Endodermal cell (in vitro differentiated cells): ENCODE measurements around the gene VSIG10L. TPM values are rescaled to one million over a fixed set of nuclear protein-coding genes. Genes with fewer than 3 reads are reported as not detected.

ENCODE experiments used
- DNase-seq: peaks from one replicate; pipeline ENCODE4 v3.0.0-alpha.2; 2017
- H3K27ac ChIP-seq: 2 replicates; pipeline ENCODE4 v1.5.1; 2013; ENCODE audit warnings: mild to moderate bottlenecking, low read depth, low read length, moderate library complexity
- H3K27me3 ChIP-seq: 2 replicates; pipeline ENCODE4 v1.6.1; 2013; ENCODE audit warnings: mild to moderate bottlenecking, low read length, moderate library complexity; ENCODE audit not compliant: insufficient read depth, control insufficient read depth, poor library complexity, severe bottlenecking
- H3K36me3 ChIP-seq: 2 replicates; pipeline ENCODE4 v1.7.0; 2013; ENCODE audit warnings: mild to moderate bottlenecking, low read length, moderate library complexity; ENCODE audit not compliant: control insufficient read depth, insufficient read depth
- H3K4me1 ChIP-seq: one replicate; pipeline ENCODE4 v1.7.0; 2013; ENCODE audit warnings: low read length; ENCODE audit not compliant: control insufficient read depth, insufficient read depth
- H3K4me3 ChIP-seq: 2 replicates; pipeline ENCODE4 v1.5.1; 2013; ENCODE audit warnings: mild to moderate bottlenecking, low read length, moderate library complexity
- H3K9ac ChIP-seq: 2 replicates; pipeline ENCODE4 v1.6.1; 2013; ENCODE audit warnings: mild to moderate bottlenecking, low read length, moderate library complexity; ENCODE audit not compliant: poor library complexity, severe bottlenecking; ENCODE audit errors: extremely low read depth
- H3K9me3 ChIP-seq: 2 replicates; pipeline ENCODE4 v1.6.1; 2013; ENCODE audit warnings: mild to moderate bottlenecking, low read length, moderate library complexity; ENCODE audit not compliant: control insufficient read depth
- H3K27ac Mint-ChIP-seq: 2 replicates; pipeline ENCODE4 v1.8.0; 2020; ENCODE audit warnings: mixed read lengths
- H3K27me3 Mint-ChIP-seq: 2 replicates; pipeline ENCODE4 v1.8.0; 2021; ENCODE audit warnings: mild to moderate bottlenecking, mixed read lengths; ENCODE audit not compliant: insufficient read depth
- H3K36me3 Mint-ChIP-seq: 2 replicates; pipeline ENCODE4 v1.8.0; 2020; ENCODE audit warnings: low read depth, mixed read lengths
- H3K4me1 Mint-ChIP-seq: 2 replicates; pipeline ENCODE4 v1.8.0; 2020; ENCODE audit warnings: mixed read lengths
- H3K4me3 Mint-ChIP-seq: 2 replicates; pipeline ENCODE4 v1.8.0; 2020; ENCODE audit warnings: mild to moderate bottlenecking, moderate library complexity, mixed read lengths
- H3K9me3 Mint-ChIP-seq: 2 replicates; pipeline ENCODE4 v1.8.0; 2020; ENCODE audit warnings: mild to moderate bottlenecking, mixed read lengths
- WGBS, 2 experiments: methylation state at CpG; one replicate each; pipeline versions ENCODE4 v1.1.5 to v1.1.7; 2013; ENCODE audit warnings: missing lambda C conversion rate in 2 of 2, mixed read lengths in 1 of 2; ENCODE audit not compliant: insufficient coverage in 1 of 2, insufficient read length in 1 of 2; 5-methylcytosine and 5-hydroxymethylcytosine counted together
- total RNA-seq, 2 donors: library from RNA; stranded (reverse); fragmentation: NEBNext Ultra II Directional in 1 of 2; extraction: Animal tissue kit (Norgen Biotek cat#: 25700) in 1 of 2; gene quantifications; 2 replicates in 1 of 2; 3 replicates in 1 of 2; pipeline ENCODE4 v1.2.1, GENCODE V29; 2021
- TF ChIP-seq, protein P1 (sequence below): fragments of 200-600 bp; sonication (generic); conservative IDR thresholded peaks from 2 replicates; pipeline ENCODE4 v1.5.0; 2021; ENCODE audit warnings: antibody characterized with exemption, mild to moderate bottlenecking

Gene VSIG10L
- total RNA-seq, 2 donors from 2014 or later: 6.4 to 11.5 TPM

DNA sequence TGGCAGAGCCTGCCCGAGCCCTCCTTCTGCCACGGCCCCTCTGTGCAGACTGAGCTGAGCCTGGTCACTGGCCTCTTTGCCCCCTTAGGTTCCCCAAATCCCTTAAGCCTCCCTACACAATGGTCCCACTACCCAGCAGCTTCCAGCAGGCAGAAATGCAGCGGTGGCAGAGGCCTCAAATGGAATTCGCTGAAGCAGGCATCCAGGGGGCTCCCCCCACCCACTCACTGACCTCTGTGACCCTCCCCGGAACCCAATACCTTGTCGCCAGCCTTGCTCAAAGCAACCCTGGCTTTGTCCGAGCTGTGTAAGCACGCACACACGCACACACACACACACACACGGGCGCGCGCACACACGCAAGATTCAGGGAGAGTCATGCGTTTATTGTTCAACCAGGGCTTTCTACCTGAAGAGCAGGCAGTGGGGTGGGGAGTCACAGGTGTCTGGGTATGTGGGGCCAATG is 46.0 kb upstream of the VSIG10L start, which contains the start of gene LIM2:
Gene LIM2 (minus strand): TSS at position 51 of the 466 bp plus-strand sequence. CDS start 531 bp downstream, outside the sequence.
- Mint-ChIP-seq H3K27me3 (no peaks in the 10 kb centered on the region), H3K4me1 (no peaks in the 10 kb centered on the region), H3K27ac (no peak within 1 kb of the TSS), H3K4me3 (no peak within 1 kb of the TSS), H3K36me3 (no peaks in the 10 kb centered on the region), H3K9me3 (no peaks in the 10 kb centered on the region)
- Histone ChIP-seq H3K36me3 (no peaks in the 10 kb centered on the region), H3K4me1 (no peaks in the 10 kb centered on the region), H3K27me3 (no peaks in the 10 kb centered on the region), H3K27ac (no peak within 1 kb of the TSS), H3K9me3 (no peaks in the 10 kb centered on the region), H3K9ac (no peak within 1 kb of the TSS), H3K4me3 (no peak within 1 kb of the TSS)
- WGBS, 2 experiments: 92 to 100% methylated on average over 1 to 15 of the region's 15 CpGs
- TF ChIP-seq, protein P1, sequence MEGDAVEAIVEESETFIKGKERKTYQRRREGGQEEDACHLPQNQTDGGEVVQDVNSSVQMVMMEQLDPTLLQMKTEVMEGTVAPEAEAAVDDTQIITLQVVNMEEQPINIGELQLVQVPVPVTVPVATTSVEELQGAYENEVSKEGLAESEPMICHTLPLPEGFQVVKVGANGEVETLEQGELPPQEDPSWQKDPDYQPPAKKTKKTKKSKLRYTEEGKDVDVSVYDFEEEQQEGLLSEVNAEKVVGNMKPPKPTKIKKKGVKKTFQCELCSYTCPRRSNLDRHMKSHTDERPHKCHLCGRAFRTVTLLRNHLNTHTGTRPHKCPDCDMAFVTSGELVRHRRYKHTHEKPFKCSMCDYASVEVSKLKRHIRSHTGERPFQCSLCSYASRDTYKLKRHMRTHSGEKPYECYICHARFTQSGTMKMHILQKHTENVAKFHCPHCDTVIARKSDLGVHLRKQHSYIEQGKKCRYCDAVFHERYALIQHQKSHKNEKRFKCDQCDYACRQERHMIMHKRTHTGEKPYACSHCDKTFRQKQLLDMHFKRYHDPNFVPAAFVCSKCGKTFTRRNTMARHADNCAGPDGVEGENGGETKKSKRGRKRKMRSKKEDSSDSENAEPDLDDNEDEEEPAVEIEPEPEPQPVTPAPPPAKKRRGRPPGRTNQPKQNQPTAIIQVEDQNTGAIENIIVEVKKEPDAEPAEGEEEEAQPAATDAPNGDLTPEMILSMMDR: no peak
- no peak for DNase-seq

DNA sequence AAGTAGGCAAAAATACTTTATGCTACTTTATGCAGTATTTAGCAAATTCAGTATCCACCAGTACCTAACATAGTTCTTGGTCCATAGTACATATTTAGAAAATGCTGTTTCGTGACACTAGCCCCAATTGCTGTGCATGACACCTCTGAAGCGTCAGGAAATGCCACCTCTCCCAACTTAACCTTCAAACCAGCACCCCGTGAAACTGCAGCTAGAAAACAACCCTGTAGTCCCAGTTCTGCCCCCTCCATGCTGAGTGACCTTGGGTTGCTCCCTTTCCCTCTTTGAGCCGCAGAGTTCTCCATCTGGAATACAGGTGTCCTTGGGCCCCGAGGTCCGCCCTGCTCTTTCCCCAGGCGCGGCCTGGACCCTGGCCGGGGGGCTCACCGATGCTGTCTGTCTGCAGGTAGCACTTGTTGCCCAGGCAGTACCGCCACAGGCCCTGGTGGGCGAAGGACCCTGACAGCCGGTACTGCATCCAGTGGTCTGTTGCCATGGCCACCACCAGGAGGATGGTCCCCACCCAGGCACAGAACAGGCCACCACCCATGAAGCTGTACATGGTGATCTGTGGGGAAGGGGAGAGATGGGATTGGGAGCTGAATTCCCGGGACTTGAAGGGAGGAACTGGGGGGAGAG is 45.1 kb upstream of the VSIG10L start:
- H3K4me3 Mint-ChIP-seq: no peak overlapping the region
- Histone ChIP-seq H3K4me3 (no peak overlapping the region), H3K4me1 (no peaks in the 10 kb centered on the region), H3K27ac (no peak overlapping the region), H3K27me3 (no peaks in the 10 kb centered on the region), H3K36me3 (no peaks in the 10 kb centered on the region), H3K9ac (no peak overlapping the region), H3K9me3 (no peaks in the 10 kb centered on the region)
- 93 to 95% methylated on average over 12 to 14 of the region's 14 CpGs for WGBS, 2 experiments
- DNase-seq: no peak
- TF ChIP-seq, protein P1: no peak
- peaks cover 7% of the 10 kb centered on the region for H3K9me3 Mint-ChIP-seq
- no peaks in the 10 kb centered on the region for H3K27me3 Mint-ChIP-seq
- H3K4me1 Mint-ChIP-seq: no peaks in the 10 kb centered on the region
- H3K27ac Mint-ChIP-seq: no peak overlapping the region
- no peaks in the 10 kb centered on the region for H3K36me3 Mint-ChIP-seq

DNA sequence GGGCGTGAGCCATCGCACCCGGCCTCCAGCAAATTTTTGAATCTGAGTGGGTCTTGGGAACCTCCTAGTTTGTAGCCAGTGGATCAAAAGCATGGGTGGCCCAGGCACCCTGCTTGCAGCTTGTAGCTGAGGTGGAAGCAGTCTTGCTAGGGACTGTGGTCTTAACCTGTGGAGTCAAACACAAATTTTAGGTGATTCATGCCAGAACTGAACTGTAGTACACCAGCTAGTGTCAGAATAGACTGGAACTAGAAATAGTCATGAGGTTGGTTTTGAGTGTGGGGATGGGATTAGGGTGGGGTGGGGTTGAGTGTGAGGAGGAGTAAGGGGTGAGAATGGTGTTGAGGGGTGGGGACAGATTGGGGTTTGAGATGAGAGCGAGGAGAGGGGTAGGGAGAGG is 40.1 kb upstream of the VSIG10L start:
- Histone ChIP-seq H3K9ac (no peak overlapping the region), H3K36me3 (no peaks in the 10 kb centered on the region), H3K27ac (no peak overlapping the region), H3K4me3 (no peak overlapping the region), H3K4me1 (no peaks in the 10 kb centered on the region), H3K27me3 (no peaks in the 10 kb centered on the region), H3K9me3 (peaks cover 9% of the 10 kb centered on the region)
- WGBS, 2 experiments: 87 to 90% methylated on average over 3 to 4 of the region's 4 CpGs
- H3K27me3 Mint-ChIP-seq: no peaks in the 10 kb centered on the region
- H3K9me3 Mint-ChIP-seq: peaks cover 25% of the 10 kb centered on the region
- H3K36me3 Mint-ChIP-seq: no peaks in the 10 kb centered on the region
- H3K27ac Mint-ChIP-seq: no peak overlapping the region
- DNase-seq: no peak
- TF ChIP-seq, protein P1: no peak
- no peak overlapping the region for H3K4me3 Mint-ChIP-seq
- no peaks in the 10 kb centered on the region for H3K4me1 Mint-ChIP-seq
